CD4-positive, alpha-beta T cell treated with Interleukin-6 at 100 ng/mL for 8 hours (primary cell): ENCODE measurements around the gene JPT2.
"Not testable (repeated sequence)": the region's sequence is repeated elsewhere in the genome, so short reads cannot be mapped to it uniquely, and the experiment has no call there.

ENCODE experiments used
- DNase-seq: peaks from one replicate; pipeline ENCODE4 v3.0.0-alpha.2; 2020; ENCODE audit warnings: mixed read lengths, low spot score

JPT2 gene

DNA sequence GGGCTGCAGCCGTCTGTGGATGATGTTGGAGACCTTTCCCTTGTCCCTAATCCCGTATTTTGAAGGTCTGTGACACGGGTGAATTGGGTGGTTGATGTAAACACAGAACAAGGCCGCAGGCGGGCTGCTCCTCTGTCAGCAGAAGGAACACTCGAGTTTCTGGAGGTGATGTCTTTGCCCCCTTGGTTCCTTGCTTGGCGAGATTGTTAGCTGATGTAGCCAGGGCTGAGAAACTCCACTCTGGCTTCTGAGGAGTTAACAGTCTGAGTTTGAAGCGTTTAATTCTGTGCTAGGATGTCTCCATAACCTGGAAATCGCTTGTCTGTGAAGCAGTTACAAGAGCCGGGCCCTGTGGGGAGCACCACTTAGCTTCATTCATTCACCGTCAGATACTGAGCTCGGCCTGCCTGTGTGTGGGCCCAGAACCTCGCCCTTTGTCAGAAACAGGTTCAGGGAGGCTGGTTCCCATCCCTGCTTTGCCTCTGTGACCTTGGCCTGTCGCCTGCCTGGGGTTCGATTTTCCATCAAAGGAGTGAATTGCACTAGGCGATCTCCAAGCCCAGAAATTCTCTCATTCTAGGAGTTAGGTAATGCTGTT, 29.2 kb downstream of the JPT2 start:
- no peak for DNase-seq

DNA sequence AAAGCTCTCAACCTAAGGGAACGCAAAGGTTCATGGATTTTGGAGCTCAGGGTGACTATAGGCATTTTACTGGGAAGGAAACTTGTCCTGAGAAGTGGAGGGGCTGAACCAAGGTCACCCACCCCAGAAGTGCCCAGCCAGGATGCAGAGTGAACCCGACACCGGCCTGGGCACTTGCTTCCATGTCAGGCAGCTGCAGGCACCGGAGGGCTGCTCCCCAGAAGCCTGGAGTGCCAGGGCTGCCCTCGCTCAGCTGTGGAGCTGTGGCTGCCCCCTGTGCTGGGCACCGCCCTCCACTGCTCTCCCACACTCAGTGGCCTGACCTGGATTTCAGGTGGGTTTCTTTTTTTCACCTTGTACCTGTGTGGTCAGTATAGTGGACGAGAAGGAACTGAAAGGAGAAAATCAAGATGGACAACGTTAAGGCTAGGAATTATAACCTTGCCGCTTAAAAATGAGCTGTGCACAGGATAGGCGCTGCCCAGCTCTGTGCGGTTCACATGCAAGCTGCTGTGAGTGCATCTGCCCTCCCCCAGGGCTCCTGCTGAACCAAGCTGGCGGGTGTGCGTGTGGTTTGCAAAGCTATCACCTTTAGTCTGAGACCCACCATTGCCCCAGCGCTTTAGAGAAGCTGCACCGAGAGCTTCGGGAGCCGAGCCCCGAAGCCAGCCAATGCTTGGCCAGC, 30.1 kb downstream of the JPT2 start:
- DNase-seq: no peak

DNA sequence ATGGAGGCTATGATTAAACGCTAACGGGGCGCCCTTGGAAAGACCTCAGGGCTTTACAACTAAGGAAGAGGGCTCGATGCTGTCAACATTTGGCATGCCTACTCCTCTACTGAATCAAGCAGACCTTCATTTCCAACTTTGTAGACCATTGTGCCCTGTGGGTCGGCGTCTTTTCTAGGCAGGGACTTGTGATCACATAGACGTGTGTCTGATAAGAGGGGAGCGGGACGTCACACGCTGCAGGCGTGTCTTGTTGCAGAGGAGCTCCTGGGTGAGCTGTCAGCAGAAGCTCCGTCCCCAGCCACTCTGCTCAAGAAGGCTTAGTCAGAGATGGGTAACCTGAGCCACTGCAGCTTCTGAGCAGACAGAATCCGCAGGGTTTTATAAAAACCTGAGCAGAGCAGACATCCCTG, 30.7 kb downstream of the JPT2 start:
- no peak for DNase-seq

DNA sequence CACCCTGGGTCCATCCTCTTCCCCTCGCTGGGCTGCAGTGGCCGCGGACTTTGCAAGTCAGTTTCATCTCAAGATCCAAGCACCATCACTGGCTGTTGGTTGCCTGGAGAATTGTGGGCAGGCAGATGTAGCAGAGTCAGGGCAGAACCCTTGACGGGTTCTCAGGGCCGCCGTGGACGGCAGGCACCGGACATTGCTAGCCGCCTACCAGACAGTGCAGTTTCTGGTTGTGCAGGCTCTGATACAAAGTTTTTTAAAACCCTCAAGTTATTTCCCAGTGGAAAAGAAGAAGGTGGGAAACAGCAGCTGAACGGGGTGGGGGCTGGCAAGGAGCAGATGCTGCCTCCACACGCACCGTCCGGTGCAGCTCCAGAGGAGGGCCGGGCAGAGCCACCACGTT, 31.3 kb downstream of the JPT2 start:
- DNase-seq: no peak

DNA sequence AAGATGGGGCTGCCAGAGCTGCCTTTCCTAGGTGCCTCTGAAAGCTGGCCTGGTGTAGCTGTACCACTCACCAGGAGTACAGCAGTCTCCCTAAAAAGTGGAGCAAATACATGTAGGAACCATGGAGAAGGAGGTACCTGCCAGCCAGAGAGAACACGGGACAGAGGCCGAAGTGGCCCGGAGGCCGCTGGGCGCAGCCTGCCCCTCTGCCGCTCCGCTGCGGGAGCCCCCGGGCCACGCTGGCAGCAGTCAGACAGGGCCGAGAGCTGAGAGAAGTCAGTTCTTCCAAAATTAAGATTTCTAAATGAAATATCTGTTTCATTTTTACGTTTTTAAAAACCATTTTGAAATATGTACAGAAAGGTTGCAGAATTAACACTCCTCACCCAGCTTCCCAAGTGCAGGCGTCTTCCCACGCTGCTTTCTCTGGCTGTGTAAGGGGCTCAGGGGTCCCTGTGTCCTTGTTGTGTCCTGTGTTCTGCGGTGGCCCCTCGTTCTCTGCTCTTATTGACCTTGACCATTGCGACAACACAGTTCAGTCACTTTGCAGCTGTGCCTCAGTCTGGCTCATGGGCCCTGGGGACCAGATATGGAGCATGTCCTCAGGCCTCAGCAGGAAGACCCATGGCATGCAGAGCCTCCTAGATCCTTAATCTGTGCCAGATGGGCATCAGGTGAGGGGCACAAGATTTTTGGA, 32.9 kb downstream of the JPT2 start:
- no peak for DNase-seq

DNA sequence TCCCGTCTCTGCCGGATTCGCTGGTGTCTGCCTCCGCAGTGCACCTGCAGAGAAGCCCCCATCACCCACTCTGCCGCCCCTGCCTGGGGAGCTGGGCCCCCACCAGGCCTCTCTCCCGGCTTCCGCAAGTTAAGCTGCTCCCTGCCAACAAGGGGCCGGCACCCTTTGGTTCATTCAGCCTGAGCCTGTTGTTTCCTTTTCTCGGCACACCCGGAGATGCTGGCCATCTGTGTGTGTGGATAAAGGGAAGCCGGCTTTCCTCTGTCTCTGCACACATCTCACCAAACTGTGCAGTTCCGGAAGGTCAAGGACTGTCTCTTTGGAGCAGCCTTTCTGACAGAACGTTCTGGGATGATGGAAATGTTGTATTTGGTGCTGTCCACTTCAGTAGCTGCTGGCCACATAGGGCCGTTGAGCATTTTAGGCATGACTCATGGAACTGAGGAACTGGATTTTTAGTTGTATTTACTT, 34.7 kb downstream of the JPT2 start:
- no peak for DNase-seq

DNA sequence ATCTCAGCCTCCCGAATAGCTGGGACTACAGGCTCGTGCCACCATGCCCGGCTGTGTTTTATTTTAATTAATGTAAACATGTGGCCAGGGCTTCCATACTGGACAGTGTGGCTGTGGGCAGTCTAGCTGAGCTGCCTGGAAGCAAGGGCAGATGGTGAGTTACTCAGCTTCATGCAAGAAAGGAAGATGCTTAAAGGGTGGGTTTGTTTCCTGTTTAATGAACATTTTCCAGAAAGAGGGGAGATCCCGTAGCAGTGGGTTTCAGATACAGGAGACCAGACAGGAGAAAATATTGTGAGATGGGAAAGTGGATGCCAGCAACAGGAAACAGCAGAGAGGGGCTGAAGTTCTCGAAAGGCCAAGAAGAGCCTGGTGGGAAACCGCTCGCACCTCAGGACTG, 35.3 kb downstream of the JPT2 start:
- DNase-seq: no peak

DNA sequence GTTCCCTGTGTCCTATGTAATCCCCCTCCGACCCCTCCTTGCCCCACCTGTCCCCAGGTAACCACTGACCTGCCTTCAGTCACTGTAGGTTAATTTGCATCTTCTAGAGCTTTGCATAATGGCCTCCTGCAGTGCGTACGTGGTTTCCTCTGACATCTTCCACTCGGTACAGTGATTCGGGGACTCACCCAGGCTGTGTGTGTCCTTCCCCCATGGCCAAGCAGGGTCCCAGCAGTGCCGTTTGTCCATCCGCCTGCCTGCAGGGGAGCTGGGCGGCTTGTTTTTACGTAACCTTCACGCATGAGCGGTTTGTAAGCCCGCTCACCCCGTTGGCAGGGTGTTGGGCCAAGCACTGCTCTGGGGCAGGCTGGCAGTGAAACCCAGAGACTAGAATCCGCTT, 35.9 kb downstream of the JPT2 start:
- no peak for DNase-seq

DNA sequence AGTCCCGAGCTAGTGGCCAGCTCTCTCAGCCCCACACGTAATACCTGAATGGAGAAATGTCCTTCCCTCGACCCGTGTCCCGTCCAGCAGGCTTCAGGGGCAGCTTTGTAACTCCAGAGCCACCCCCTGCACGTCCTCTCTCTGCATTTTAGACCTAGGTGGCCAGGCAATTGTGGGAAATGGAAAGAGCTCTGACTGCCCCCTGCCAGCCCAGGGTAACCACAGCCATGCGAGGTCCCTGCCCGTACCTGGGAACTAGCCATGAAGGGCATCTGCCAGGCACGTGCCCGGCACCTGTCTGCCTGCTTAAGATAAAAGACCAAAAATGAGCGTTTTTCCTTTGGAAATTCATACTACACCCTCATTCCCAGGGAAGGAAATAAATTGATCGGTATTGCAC, 37.1 kb downstream of the JPT2 start:
- DNase-seq: no peak

DNA sequence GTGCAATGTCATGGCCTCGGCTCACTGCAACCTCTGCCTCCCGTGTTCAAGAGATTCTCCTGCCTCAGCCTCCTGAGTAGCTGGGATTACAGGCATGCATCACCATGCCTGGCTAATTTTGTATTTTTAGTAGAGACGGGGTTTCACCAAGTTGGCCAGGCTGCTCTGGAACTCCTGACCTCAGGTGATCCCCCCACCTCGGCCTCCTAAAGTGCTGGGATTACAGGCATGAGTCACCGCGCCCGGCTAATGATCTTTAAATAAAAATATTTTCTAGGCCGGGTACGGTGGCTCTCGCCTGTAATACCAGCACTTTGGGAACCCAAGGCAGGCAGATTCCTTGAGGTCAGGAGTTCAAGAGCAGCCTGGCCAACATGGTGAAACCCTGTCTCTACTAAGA, 40.2 kb downstream of the JPT2 start:
- not testable (repeated sequence) for DNase-seq

DNA sequence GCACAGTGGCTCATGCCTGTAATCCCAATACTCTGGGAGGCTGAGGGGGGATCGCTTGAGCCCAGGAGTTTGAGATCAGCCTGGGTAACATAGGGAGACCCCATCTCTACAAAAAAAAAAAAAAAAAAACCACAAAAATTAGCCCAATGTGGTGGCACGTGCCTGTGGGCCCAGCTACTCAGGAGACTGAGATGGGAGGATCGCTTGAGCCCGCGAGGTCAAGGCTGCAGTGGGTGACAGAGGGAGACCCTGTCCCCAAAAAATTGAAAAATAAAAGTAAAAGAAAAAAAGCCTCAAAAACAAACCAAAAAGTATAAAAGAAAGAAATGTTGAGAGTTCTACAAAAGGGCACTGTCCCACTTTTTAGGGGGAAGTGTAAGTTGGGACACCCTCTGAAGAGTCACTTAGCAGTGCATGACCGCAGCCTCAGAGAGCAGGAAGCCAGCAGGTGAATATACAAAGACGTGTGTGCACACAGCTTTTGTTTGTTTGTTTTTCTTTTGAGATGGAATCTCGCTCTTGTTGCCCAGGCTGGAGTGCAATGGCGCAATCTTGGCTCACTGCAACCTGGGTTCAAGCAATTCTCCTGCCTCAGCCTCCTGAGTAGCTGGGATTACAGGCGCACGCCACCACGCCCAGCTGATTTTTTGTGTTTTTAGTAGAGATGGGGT, 41.6 kb downstream of the JPT2 start:
- DNase-seq: not testable (repeated sequence)

DNA sequence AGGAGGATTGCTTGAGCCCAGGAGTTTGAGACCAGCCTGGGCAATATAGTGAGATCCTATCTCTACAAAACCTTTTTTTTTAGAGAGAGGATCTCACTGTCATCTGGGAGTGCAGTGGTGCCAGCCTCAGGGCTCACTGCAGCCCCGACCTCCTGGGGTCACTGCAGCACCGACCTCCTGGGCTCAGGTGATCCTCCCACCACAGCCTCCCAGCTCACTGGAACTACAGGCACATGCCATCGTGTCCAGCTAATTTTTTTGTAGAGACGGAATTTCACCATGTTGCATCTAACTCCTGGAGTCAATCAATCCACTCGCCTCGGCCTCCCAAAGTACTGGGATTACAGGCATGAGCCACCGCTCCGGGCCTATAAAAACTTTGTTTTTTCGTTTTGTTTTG, 43.3 kb downstream of the JPT2 start:
- DNase-seq: no peak

DNA sequence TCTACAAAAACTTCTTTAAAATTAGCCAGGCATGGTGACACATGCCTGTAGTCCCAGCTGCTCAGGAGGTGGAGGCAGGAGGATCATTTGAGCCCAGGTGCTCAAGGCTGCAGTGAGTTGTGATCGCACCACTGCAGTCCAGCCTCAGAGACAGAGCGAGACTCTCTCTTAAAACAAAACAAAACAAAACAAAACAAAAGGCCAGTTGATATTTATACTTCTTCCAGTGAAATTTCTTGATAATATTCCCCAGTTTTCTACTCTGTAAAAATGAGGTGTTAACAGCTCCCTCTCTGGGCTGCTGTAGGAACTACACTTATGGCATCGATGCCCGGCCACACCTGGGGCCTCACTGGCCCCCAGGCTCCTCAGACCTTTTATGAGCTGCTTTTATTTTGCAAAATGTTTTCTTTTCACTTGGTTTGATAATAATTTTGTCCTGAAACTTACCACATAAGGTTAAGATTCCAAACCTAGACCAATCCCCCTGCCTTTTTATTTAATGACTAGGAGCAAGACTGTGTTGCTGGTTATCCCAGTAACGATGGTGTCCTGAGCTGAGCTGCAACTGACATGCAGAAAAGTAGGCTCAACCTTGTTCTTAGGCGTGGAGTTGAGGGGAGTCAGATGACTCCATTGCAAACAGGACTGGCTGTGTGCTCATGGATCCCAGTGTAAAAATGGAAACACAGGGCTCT, 45.5 kb downstream of the JPT2 start:
- peak; percentile 30 for DNase-seq

DNA sequence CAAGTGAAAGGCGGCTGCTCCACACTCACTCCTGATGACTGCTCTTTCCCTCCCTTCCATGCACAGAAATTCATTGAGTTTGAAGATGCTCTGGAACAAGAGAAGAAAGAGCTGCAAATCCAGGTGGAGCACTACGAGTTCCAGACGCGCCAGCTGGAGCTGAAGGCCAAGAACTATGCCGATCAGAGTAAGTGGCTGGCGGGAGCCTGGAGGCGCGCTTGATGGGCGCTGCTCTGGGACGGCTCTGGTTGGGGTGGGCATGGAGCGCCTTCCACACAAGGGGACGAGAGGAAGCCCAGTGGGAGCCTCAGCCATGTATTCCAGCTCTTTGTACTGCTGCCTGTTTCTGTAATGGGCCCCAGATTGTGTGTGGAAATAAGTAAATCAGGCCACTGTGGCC, 46.4 kb downstream of the JPT2 start:
- no peak for DNase-seq

DNA sequence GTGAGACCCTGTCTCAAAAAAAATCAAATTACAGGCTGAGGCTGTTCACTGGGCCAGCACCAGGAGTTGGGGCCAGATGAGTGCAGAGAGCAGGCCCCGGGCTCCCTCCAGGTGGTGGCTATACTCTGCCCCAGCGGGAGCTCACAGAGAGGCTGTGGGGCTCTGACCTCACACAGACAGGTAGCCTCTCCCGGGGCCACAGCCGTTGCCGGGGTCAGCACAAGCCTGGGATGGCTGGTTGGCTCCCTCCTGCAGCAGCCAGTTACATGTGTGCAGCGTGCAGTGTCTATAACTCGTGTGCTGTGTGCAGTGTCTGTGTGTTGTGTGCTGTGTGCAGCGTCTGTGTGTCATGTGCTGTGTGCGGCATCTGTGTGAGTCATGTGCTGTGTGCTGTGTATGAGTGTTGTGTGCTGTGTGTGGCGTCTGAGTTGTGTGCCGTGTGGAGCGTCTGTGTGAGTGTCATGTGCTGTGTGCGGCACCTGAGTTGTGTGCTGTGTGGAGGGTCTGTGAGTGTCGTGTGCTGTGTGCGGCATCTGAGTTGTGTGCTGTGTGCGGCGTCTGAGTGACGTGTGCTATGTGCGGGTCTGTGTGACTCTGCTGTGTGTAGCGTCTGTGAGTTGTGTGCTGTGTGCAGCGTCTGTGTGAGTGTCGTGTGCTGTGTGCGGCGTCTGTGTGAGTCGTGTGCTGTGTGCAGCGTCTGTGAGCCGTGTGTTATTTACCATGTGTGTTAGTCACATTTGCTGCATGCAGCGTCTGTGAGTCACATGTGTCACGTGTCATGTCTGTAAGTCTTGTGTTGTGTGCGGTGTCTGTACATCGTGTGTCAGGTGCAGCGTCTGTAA, 48.8 kb downstream of the JPT2 start:
- DNase-seq: no peak

DNA sequence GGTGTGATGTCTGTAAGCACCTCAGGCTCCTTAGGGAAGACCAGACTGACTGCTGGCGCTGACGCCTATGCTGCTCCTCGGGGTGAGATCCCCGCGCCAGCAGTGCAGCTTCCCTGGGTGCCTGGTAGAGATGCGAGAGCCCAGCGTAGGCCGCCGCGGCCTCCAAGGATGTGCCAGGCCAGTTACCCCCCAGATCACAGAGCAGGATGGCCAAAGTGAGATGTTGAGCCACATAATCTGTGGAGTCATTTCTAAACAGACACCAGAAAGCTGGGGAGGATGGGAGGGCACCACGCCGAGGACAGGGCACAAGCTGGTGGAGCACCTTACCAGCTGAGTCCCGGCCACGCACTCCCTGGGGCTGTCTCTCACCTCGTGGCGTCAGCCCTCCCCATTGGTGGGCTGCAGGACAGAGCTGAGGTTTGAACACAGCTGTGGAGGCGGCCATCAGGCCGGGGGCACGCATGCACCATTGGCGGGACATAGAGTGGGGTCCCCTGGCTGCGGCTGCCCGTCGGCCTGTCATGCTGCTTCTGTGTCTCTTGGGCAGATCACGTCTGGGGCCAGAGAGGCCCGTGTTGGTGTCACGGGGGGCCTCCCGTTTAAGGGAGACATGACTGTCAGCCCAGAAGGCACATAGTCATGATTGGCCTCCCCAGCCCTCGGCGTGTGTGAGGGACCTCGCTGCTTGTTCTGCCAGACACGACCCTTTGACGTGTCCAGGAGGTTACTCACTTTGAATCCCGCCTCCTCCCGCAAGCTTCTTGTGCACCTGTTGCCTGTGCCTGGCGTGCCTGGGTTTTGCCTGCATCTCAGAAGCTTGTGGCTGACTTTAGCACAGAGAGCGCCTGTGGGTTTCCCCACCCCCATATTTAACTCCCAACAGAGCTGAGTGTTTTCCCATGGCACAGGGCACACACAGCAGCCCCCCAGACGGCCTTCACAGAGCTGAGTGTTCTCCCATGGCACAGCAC, 49.9 kb downstream of the JPT2 start:
- DNase-seq: no peak

DNA sequence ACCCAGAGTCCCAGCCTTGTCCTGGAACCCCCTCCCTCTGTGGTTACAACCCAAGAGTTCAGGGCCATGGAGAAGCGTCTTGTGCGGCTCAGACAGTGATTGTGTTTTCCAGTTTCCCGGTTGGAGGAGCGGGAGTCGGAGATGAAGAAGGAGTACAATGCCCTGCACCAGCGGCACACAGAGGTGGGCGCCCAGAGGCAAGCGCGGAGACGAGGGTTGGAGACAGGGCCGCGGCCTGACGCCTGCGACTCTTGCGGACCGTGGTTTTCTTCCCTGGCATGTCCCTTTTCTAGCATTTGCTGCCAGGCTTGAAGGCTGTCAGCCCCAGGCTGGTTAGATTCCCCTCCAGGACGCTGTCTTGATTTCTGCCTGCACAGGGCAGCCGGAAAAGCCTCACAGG, 50.9 kb downstream of the JPT2 start:
- DNase-seq: no peak

DNA sequence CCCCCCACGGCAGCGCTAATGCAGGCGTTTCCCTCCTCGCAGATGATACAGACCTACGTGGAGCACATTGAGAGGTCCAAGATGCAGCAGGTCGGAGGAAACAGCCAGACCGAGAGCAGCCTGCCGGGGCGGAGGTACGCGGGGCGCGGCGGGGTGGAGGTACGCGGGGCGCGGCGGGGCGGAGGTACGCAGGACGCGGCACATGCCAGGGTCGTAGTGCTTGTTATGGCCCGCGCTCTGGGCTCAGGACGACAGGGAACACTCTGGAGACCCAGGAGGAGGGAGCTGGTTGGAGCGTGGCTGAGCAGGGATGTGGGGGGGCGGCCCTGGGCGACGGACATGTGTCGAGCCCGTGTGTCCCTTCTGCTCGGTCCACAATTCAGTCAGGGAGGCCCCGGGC, 51.4 kb downstream of the JPT2 start:
- DNase-seq: no peak

DNA sequence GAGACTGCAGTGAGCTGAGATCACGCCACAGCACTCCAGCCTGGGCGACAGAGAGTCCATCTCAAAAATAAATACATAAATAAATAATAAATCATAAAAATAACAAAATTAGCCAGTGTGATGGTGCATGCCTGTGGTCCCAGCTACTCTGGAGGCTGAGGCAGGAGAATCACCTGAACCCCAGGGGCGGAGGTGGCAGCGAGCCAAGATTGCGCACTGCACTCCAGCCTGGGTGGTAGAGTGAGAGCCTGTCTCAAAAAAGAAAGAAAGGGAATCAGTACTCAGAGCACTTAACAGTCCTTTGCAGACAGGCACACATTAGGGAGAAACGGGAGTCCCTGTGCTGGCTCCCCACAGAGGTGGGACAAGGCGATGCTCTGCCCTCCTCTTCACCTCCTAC, 53.0 kb downstream of the JPT2 start:
- no peak for DNase-seq

DNA sequence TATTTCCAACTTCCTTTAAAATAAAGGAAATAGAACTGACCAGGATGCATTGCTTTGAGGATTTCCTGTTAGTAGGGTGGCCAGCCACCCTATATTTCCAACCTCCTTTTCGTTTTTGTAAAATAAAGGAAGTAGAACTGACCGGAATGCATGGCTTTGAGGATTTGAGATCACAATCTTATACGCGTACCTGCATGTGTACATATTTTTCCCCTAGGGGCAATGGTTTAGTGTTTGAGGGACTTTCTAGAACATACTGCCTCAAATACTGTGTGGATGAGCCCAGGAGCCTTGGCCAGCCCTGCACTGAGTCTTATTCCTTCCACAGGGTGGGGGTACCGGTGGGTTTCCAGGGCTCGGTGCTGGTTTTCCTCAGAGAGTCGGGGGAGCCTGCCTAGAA, 53.5 kb downstream of the JPT2 start:
- DNase-seq: no peak
